Measurements from ENCODE around the gene LMF1. TPM values are rescaled to one million over a fixed set of nuclear protein-coding genes. Genes with fewer than 3 reads are reported as not detected.

The LMF1 gene
- total RNA-seq, 1 experiment from 2014 or later, result 12.8 TPM

- Histone ChIP-seq H3K36me3 (ENCODE audit: control insufficient read depth in 1 of 2, insufficient read depth in 2 of 2, low read length in 2 of 2) (no peaks in the 10 kb centered on the region; a peak in 1 of 4 replicates), H3K9ac (ENCODE audit: low read length) (no peak overlapping the region), H3K9me3 (ENCODE audit: control insufficient read depth in 1 of 2, insufficient read depth in 1 of 2, low read depth in 1 of 2, low read length in 2 of 2) (no peaks in the 10 kb centered on the region), H3K27me3 (ENCODE audit: insufficient read depth, low read length) (no peaks in the 10 kb centered on the region), H3K79me2 (ENCODE audit: insufficient read depth, low read length) (no peaks in the 10 kb centered on the region), H3K4me3 (replicated peaks in 1 of 2; ENCODE audit: low read depth in 1 of 2, low read length in 2 of 2) (no peak overlapping the region), H2AFZ (ENCODE audit: low read depth, low read length, poor library complexity, severe bottlenecking) (no peak overlapping the region), H3K4me2 (ENCODE audit: low read length) (no peak overlapping the region), H3K4me1 (ENCODE audit: control insufficient read depth in 1 of 2, insufficient read depth in 2 of 2, low read length in 2 of 2) (no peaks in the 10 kb centered on the region), H3K27ac (ENCODE audit: low read depth, low read length) (no peak overlapping the region), H4K20me1 (ENCODE audit: insufficient read depth) (no peaks in the 10 kb centered on the region), H3K9me2 (ENCODE audit: insufficient read depth) (no peaks in the 10 kb centered on the region)
- DNase-seq (ENCODE audit: low read depth, low spot score) (no peak), ATAC-seq (no peak)
- intact Hi-C loops (cut with micrococcal nuclease), result no loop called here
- ChIA-PET POLR2A (no interaction called here), CTCF (no interaction called here), RAD21 (ENCODE audit: low non-redundant PET in 1 of 2, low total read pairs in 2 of 2, uncharacterized antibody in 2 of 2, unreplicated experiment in 2 of 2) (no interaction called here)
- no TSS peak for BruUV-seq (replicated peaks)
- TF ChIP-seq RAD21 (IDR thresholded peaks at IDR 0.05; ENCODE audit: low read depth) (no peak), SIN3A (IDR thresholded peaks at IDR 0.05; ENCODE audit: low read depth) (no peak), SP1 (IDR thresholded peaks at IDR 0.05; ENCODE audit: low read depth) (no peak), EZH2phosphoT487 (IDR thresholded peaks at IDR 0.05; ENCODE audit: borderline replicate concordance) (no peak), CBX3 (IDR thresholded peaks at IDR 0.05; ENCODE audit: low read depth) (no peak), YY1 (IDR thresholded peaks at IDR 0.05; ENCODE audit: extremely low read depth, insufficient replicate concordance, low read depth, low read length) (no peak), FOSL1 (IDR thresholded peaks at IDR 0.05; ENCODE audit: low read depth) (no peak)
These were observed 35.1 kb downstream of the LMF1 start for GRCh38 chr16:935684-936083.

- no peak overlapping the region for H2AFZ ChIP-seq (ENCODE audit: low read depth, low read length, poor library complexity, severe bottlenecking)
- no peak overlapping the region for H3K9ac ChIP-seq (ENCODE audit: low read length)
- H3K4me2 ChIP-seq (ENCODE audit: low read length), result no peak overlapping the region
- ChIA-PET RAD21 (ENCODE audit: low non-redundant PET in 1 of 2, low total read pairs in 2 of 2, uncharacterized antibody in 2 of 2, unreplicated experiment in 2 of 2) (no interaction called here), POLR2A (no interaction called here), CTCF (no interaction called here)
- H4K20me1 ChIP-seq (ENCODE audit: insufficient read depth), result no peaks in the 10 kb centered on the region
- DNase-seq (ENCODE audit: low read depth, low spot score) (no peak), ATAC-seq (no peak)
- no TSS peak for BruUV-seq (replicated peaks)
- H3K79me2 ChIP-seq (ENCODE audit: insufficient read depth, low read length), result no peaks in the 10 kb centered on the region
- no peaks in the 10 kb centered on the region for H3K9me3 ChIP-seq (ENCODE audit: control insufficient read depth in 1 of 2, insufficient read depth in 1 of 2, low read depth in 1 of 2, low read length in 2 of 2)
- H3K9me2 ChIP-seq (ENCODE audit: insufficient read depth), result no peaks in the 10 kb centered on the region
- no peak overlapping the region for H3K4me3 ChIP-seq (replicated peaks in 1 of 2; ENCODE audit: low read depth in 1 of 2, low read length in 2 of 2)
- H3K27ac ChIP-seq (ENCODE audit: low read depth, low read length), result no peak overlapping the region
- no peaks in the 10 kb centered on the region; a peak in 1 of 4 replicates for H3K36me3 ChIP-seq (ENCODE audit: control insufficient read depth in 1 of 2, insufficient read depth in 2 of 2, low read length in 2 of 2)
- H3K27me3 ChIP-seq (ENCODE audit: insufficient read depth, low read length), result no peaks in the 10 kb centered on the region
- H3K4me1 ChIP-seq (ENCODE audit: control insufficient read depth in 1 of 2, insufficient read depth in 2 of 2, low read length in 2 of 2), result no peaks in the 10 kb centered on the region
- intact Hi-C loops (cut with micrococcal nuclease), result no loop called here
- no peak for TF ChIP-seq POLR2A (IDR thresholded peaks at IDR 0.05; ENCODE audit: borderline replicate concordance, extremely low read depth, insufficient read depth, insufficient read length)
- no peak for TF ChIP-seq ZFX (IDR thresholded peaks at IDR 0.05)
- no peak for TF ChIP-seq MAX (IDR thresholded peaks at IDR 0.05)
These were observed 36.6 kb downstream of the LMF1 start for GRCh38 chr16:934178-934577.

All from HCT116 (cell line).